ELF-1 (cell line): ENCODE data around the gene EFNA5.

Experiments used
- DNase-seq: peaks from one replicate; pipeline ENCODE4 v3.0.0-alpha.2; 2016; ENCODE audit warnings: low read depth, low spot score

EFNA5 gene

GRCh38 chr5:107519900-107520354 lies 150.8 kb downstream of the EFNA5 start:
- peak; percentile 70 for DNase-seq

- no peak for DNase-seq
These were observed 152.1 kb downstream of the EFNA5 start for GRCh38 chr5:107518616-107519015.

GRCh38 chr5:107518190-107518589 lies 152.5 kb downstream of the EFNA5 start:
- no peak for DNase-seq

- no peak for DNase-seq
These were observed 153.3 kb downstream of the EFNA5 start for GRCh38 chr5:107517185-107518033.

- DNase-seq = no peak
These were observed 154.1 kb downstream of the EFNA5 start for GRCh38 chr5:107516452-107517184.

GRCh38 chr5:107515521-107516080 lies 155.1 kb downstream of the EFNA5 start:
- no peak for DNase-seq

GRCh38 chr5:107514305-107514704 lies 156.4 kb downstream of the EFNA5 start:
- DNase-seq = no peak

- no peak for DNase-seq
These were observed 157.2 kb downstream of the EFNA5 start for GRCh38 chr5:107513337-107514085.

- DNase-seq = peak; percentile 55
These were observed 158.7 kb downstream of the EFNA5 start for GRCh38 chr5:107512029-107512428.

- no peak for DNase-seq
These were observed 160.6 kb downstream of the EFNA5 start for GRCh38 chr5:107510125-107510524.

- DNase-seq = no peak
These were observed 162.6 kb downstream of the EFNA5 start for GRCh38 chr5:107508097-107508496.

GRCh38 chr5:107505763-107506534 lies 164.8 kb downstream of the EFNA5 start:
- no peak for DNase-seq

GRCh38 chr5:107504424-107504823 lies 166.3 kb downstream of the EFNA5 start:
- no peak for DNase-seq

- DNase-seq = peak; percentile 67
These were observed 168.1 kb downstream of the EFNA5 start for GRCh38 chr5:107502676-107503060.

- no peak for DNase-seq
These were observed 168.6 kb downstream of the EFNA5 start for GRCh38 chr5:107501965-107502675.

- no peak for DNase-seq
These were observed 169.9 kb downstream of the EFNA5 start for GRCh38 chr5:107500840-107501239.

GRCh38 chr5:107500347-107500746 lies 170.4 kb downstream of the EFNA5 start:
- no peak for DNase-seq

GRCh38 chr5:107499776-107500175 lies 171.0 kb downstream of the EFNA5 start:
- DNase-seq = no peak

- DNase-seq = no peak
These were observed 171.5 kb downstream of the EFNA5 start for GRCh38 chr5:107499237-107499636.

- DNase-seq = no peak
These were observed 174.3 kb downstream of the EFNA5 start for GRCh38 chr5:107496466-107496865.
